Measurements from ENCODE around the gene EXT2.

GRCh38 chr11:44162662-44163061 is 67.2 kb downstream of the EXT2 start:
- TF ChIP-seq, protein P1, sequence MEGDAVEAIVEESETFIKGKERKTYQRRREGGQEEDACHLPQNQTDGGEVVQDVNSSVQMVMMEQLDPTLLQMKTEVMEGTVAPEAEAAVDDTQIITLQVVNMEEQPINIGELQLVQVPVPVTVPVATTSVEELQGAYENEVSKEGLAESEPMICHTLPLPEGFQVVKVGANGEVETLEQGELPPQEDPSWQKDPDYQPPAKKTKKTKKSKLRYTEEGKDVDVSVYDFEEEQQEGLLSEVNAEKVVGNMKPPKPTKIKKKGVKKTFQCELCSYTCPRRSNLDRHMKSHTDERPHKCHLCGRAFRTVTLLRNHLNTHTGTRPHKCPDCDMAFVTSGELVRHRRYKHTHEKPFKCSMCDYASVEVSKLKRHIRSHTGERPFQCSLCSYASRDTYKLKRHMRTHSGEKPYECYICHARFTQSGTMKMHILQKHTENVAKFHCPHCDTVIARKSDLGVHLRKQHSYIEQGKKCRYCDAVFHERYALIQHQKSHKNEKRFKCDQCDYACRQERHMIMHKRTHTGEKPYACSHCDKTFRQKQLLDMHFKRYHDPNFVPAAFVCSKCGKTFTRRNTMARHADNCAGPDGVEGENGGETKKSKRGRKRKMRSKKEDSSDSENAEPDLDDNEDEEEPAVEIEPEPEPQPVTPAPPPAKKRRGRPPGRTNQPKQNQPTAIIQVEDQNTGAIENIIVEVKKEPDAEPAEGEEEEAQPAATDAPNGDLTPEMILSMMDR (IDR thresholded peaks at IDR 0.05): no peak
- no peak for TF ChIP-seq POLR2A (IDR thresholded peaks at IDR 0.05)
